ENCODE data around the gene TMEM139.

TMEM139 gene

DNA sequence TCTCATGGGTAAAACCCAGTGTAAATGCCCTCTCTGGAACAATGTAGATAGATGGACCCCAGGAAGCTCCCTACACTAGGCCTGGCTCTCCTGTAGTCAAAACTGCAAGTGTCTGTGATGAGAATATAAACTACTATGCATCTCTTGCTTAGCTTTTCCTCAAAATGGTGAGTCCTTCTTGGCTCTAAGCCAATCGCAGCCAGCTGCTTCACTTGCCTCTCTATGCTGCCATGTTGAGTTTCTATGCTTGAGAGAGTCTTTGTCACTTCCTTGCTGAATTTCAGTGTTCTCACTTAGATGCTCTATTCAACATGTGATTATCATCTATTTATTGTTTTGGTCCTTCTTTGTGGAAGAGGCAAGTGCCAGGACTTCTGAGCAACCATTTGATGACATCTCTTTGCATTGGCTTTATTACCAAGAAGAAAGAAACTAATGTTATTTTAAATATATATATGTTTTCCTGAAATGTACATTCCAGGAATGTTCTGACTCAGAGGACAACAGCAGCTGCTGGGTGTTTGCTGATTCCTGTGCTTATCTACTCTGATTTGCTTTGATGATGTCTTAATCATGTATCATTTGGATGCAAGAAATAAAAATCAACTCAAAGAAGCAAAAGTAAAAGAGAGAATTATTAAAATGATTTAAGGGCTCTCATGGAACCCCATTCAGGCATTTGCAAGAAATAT lies 46.3 kb upstream of the TMEM139 start:
- Histone ChIP-seq H3K27me3 (ENCODE audit: low read depth, low read length) (peaks cover 30% of the 10 kb centered on the region), H3K4me2 (ENCODE audit: low read length) (no peak overlapping the region), H2AFZ (ENCODE audit: low read depth, low read length) (no peak overlapping the region), H4K20me1 (ENCODE audit: insufficient read depth, low read length) (no peaks in the 10 kb centered on the region), H3K4me3 (ENCODE audit: low read length) (no peak overlapping the region), H3K27ac (ENCODE audit: low read length) (no peak overlapping the region), H3K9me3 (ENCODE audit: insufficient read depth, low read length) (0 out of 2 replicates have a peak, but pooled peaks cover 11% of the 10 kb centered on the region), H3K36me3 (replicated peaks; ENCODE audit: low read depth, low read length) (no peaks in the 10 kb centered on the region), H3K9ac (ENCODE audit: low read length) (no peak overlapping the region), H3K4me1 (ENCODE audit: low read length) (peaks cover 18% of the 10 kb centered on the region), H3K79me2 (ENCODE audit: low read length) (no peaks in the 10 kb centered on the region)
- no peak for TF ChIP-seq EZH2phosphoT487 (IDR thresholded peaks at IDR 0.05; ENCODE audit: low read depth)
- TF ChIP-seq, protein P1, sequence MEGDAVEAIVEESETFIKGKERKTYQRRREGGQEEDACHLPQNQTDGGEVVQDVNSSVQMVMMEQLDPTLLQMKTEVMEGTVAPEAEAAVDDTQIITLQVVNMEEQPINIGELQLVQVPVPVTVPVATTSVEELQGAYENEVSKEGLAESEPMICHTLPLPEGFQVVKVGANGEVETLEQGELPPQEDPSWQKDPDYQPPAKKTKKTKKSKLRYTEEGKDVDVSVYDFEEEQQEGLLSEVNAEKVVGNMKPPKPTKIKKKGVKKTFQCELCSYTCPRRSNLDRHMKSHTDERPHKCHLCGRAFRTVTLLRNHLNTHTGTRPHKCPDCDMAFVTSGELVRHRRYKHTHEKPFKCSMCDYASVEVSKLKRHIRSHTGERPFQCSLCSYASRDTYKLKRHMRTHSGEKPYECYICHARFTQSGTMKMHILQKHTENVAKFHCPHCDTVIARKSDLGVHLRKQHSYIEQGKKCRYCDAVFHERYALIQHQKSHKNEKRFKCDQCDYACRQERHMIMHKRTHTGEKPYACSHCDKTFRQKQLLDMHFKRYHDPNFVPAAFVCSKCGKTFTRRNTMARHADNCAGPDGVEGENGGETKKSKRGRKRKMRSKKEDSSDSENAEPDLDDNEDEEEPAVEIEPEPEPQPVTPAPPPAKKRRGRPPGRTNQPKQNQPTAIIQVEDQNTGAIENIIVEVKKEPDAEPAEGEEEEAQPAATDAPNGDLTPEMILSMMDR (IDR thresholded peaks at IDR 0.05; ENCODE audit: low read depth, low read length) = no peak

DNA sequence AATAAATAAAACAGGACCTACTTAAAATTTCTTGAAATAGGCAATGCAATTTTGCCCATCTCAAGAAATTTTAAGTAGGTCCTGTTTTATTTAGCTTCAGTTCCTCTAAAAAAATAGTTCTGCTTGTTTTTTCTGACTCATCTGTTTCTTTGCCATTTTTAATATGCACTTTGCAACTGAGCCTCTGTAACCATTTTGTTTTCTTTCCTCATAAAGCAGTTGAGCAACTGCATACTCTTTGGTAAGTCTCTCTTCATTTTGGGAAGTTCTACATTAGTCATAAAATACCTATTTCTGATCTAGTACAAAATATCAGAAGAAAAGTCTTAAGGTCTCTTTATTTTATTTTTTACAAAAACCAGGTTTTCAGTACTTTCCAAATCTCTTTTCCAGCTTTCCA lies 44.9 kb upstream of the TMEM139 start:
- no peak overlapping the region for H3K4me3 ChIP-seq (ENCODE audit: low read length)
- H3K36me3 ChIP-seq (replicated peaks; ENCODE audit: low read depth, low read length) = no peaks in the 10 kb centered on the region
- H3K27ac ChIP-seq (ENCODE audit: low read length) = no peak overlapping the region
- peak overlapping the region; percentile 68 for H3K4me2 ChIP-seq (ENCODE audit: low read length)
- H2AFZ ChIP-seq (ENCODE audit: low read depth, low read length) = no peak overlapping the region
- H3K79me2 ChIP-seq (ENCODE audit: low read length) = no peaks in the 10 kb centered on the region
- peaks cover 30% of the 10 kb centered on the region for H3K27me3 ChIP-seq (ENCODE audit: low read depth, low read length)
- H4K20me1 ChIP-seq (ENCODE audit: insufficient read depth, low read length) = no peaks in the 10 kb centered on the region
- peaks cover 18% of the 10 kb centered on the region for H3K4me1 ChIP-seq (ENCODE audit: low read length)
- H3K9me3 ChIP-seq (ENCODE audit: insufficient read depth, low read length) = 0 out of 2 replicates have a peak, but pooled peaks cover 11% of the 10 kb centered on the region
- no peak overlapping the region for H3K9ac ChIP-seq (ENCODE audit: low read length)
- TF ChIP-seq, protein P1 (IDR thresholded peaks at IDR 0.05; ENCODE audit: low read depth, low read length) = no peak
- no peak for TF ChIP-seq EZH2phosphoT487 (IDR thresholded peaks at IDR 0.05; ENCODE audit: low read depth)

- Histone ChIP-seq H3K4me2 (ENCODE audit: low read length) (peak overlapping the region; percentile 68), H3K79me2 (ENCODE audit: low read length) (no peaks in the 10 kb centered on the region), H3K36me3 (replicated peaks; ENCODE audit: low read depth, low read length) (no peaks in the 10 kb centered on the region), H3K27me3 (ENCODE audit: low read depth, low read length) (peaks cover 29% of the 10 kb centered on the region), H3K9me3 (ENCODE audit: insufficient read depth, low read length) (0 out of 2 replicates have a peak, but pooled peaks cover 11% of the 10 kb centered on the region), H3K4me1 (ENCODE audit: low read length) (peaks cover 18% of the 10 kb centered on the region), H3K9ac (ENCODE audit: low read length) (peak overlapping the region; percentile 18; the same call in 1 of the 2 replicates), H3K4me3 (ENCODE audit: low read length) (peak overlapping the region; percentile 49), H3K27ac (ENCODE audit: low read length) (no peak overlapping the region), H4K20me1 (ENCODE audit: insufficient read depth, low read length) (no peaks in the 10 kb centered on the region), H2AFZ (ENCODE audit: low read depth, low read length) (no peak overlapping the region)
- no peak for TF ChIP-seq EZH2phosphoT487 (IDR thresholded peaks at IDR 0.05; ENCODE audit: low read depth)
- TF ChIP-seq, protein P1 (IDR thresholded peaks at IDR 0.05; ENCODE audit: low read depth, low read length) = peak; percentile 93
These were observed 44.2 kb upstream of the TMEM139 start for GRCh38 chr7:143240291-143241168.

DNA sequence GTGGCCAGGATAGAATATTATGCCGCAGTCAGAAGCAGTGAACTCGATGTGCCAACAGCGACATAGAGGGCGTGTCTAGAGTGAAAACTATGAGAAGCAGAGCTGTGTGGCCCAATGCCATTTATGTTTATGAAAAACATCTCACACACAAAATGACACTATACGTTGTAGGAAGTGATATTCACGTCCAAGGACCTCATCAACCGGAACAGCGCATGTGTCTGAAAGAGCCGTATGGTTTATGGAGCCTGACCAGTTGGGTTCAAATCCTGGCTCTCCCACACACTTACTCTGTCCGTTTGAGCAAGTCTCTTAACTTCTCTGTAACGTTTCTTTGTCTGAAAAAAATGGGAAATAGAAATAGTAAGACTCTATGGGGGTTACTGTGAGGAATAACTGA lies 42.5 kb upstream of the TMEM139 start:
- no peak overlapping the region for H3K27ac ChIP-seq (ENCODE audit: low read length)
- H3K4me2 ChIP-seq (ENCODE audit: low read length) = no peak overlapping the region
- no peak overlapping the region for H3K9ac ChIP-seq (ENCODE audit: low read length)
- peaks cover 22% of the 10 kb centered on the region for H3K27me3 ChIP-seq (ENCODE audit: low read depth, low read length)
- TF ChIP-seq, protein P1 (IDR thresholded peaks at IDR 0.05; ENCODE audit: low read depth, low read length) = no peak
- no peak for TF ChIP-seq EZH2phosphoT487 (IDR thresholded peaks at IDR 0.05; ENCODE audit: low read depth)
- no peaks in the 10 kb centered on the region for H3K79me2 ChIP-seq (ENCODE audit: low read length)
- H3K9me3 ChIP-seq (ENCODE audit: insufficient read depth, low read length) = 0 out of 2 replicates have a peak, but pooled peaks cover 5% of the 10 kb centered on the region
- no peak overlapping the region for H3K4me3 ChIP-seq (ENCODE audit: low read length)
- H4K20me1 ChIP-seq (ENCODE audit: insufficient read depth, low read length) = no peaks in the 10 kb centered on the region
- no peaks in the 10 kb centered on the region for H3K36me3 ChIP-seq (replicated peaks; ENCODE audit: low read depth, low read length)
- no peak overlapping the region for H2AFZ ChIP-seq (ENCODE audit: low read depth, low read length)
- H3K4me1 ChIP-seq (ENCODE audit: low read length) = peaks cover 18% of the 10 kb centered on the region

Measured in OCI-LY3 (cell line).